Fibroblast of lung (primary cell): ENCODE results near the gene DOCK8. TPM values are rescaled to one million over a fixed set of nuclear protein-coding genes. Genes with fewer than 3 reads are reported as not detected.

ENCODE experiments used
- DNase-seq, 2 donors: peaks; one replicate each; pipeline versions ENCODE4 v3.0.0 to v3.0.0-alpha.2; 2010; ENCODE audit warnings: low read depth in 2 of 2
- H2AFZ ChIP-seq: 2 replicates; pipeline ENCODE4 v1.5.1; 2012; ENCODE audit warnings: low read length, control low read depth, inconsistent platforms
- H3K27ac ChIP-seq: 2 replicates; pipeline ENCODE4 v1.5.1; 2011; ENCODE audit warnings: low read length, control low read depth; ENCODE audit not compliant: insufficient read depth
- H3K27me3 ChIP-seq: 2 replicates; pipeline ENCODE4 v1.5.1; 2011; ENCODE audit warnings: mild to moderate bottlenecking, low read length; ENCODE audit not compliant: control insufficient read depth, insufficient read depth
- H3K36me3 ChIP-seq: 2 replicates; pipeline ENCODE4 v1.5.1; 2011; ENCODE audit warnings: low read length; ENCODE audit not compliant: control insufficient read depth, insufficient read depth
- H3K4me1 ChIP-seq: 2 replicates; pipeline ENCODE4 v1.5.1; 2011; ENCODE audit warnings: low read length; ENCODE audit not compliant: control insufficient read depth, insufficient read depth; ENCODE audit errors: extremely low read depth
- H3K4me2 ChIP-seq: 2 replicates; pipeline ENCODE4 v1.5.1; 2011; ENCODE audit warnings: low read length, control low read depth; ENCODE audit not compliant: insufficient read depth; ENCODE audit errors: extremely low read depth
- H3K4me3 ChIP-seq, 4 experiments: fragments of 200-600 bp in 1 of 4; sonication (generic) in 1 of 4; replicated peaks in 1 of 4; 2 replicates each; pipeline ENCODE4 v1.5.1; 2011 to 2016; ENCODE audit warnings: low read length in 4 of 4, low read depth in 3 of 4, mild to moderate bottlenecking in 3 of 4, control low read depth in 2 of 4, inconsistent platforms in 1 of 4, mixed read lengths in 1 of 4; ENCODE audit not compliant: insufficient read depth in 1 of 4; ENCODE audit errors: control extremely low read depth in 1 of 4
- H3K79me2 ChIP-seq: 2 replicates; pipeline ENCODE4 v1.5.1; 2012; ENCODE audit warnings: mild to moderate bottlenecking, low read length, inconsistent platforms; ENCODE audit not compliant: control insufficient read depth, insufficient read depth
- H3K9ac ChIP-seq: 2 replicates; pipeline ENCODE4 v1.5.1; 2011; ENCODE audit warnings: mild to moderate bottlenecking, low read length, control low read depth; ENCODE audit not compliant: insufficient read depth
- H3K9me3 ChIP-seq: 2 replicates; pipeline ENCODE4 v1.5.1; 2012; ENCODE audit warnings: low read depth, low read length; ENCODE audit not compliant: control insufficient read depth, insufficient read depth
- H4K20me1 ChIP-seq: 2 replicates; pipeline ENCODE4 v1.5.1; 2011; ENCODE audit warnings: low read length; ENCODE audit not compliant: control insufficient read depth, insufficient read depth; ENCODE audit errors: extremely low read depth
- CTCF ChIP-seq, 2 donors: IDR thresholded peaks in 1 of 2; conservative IDR thresholded peaks in 1 of 2; 1 replicate in 1 of 2; 2 replicates in 1 of 2; pipeline ENCODE4 v1.5.1; 2011 to 2012; ENCODE audit warnings: low read length in 2 of 2, control low read depth in 1 of 2, inconsistent platforms in 1 of 2, low read depth in 1 of 2, mild to moderate bottlenecking in 1 of 2
- EZH2 ChIP-seq: IDR thresholded peaks from 2 replicates; pipeline ENCODE4 v1.5.1; 2012; ENCODE audit warnings: low read length, control low read depth, mild to moderate bottlenecking; ENCODE audit errors: missing control alignments
- polyA plus RNA-seq, 2 donors: library from polyadenylated mRNA; depleted of rRNA in 1 of 2; stranded (reverse) in 1 of 2; unstranded in 1 of 2; fragments of >200 nt; gene quantifications; 2 replicates each; pipeline ENCODE4 v1.2.1, GENCODE V29; 2011 to 2012; ENCODE audit warnings: missing spikeins in 1 of 2
- total RNA-seq: library from RNA; depleted of rRNA; stranded (reverse); fragments of >200 nt; gene quantifications from 2 replicates; pipeline ENCODE4 v1.2.1, GENCODE V29; 2014

Gene DOCK8
- total and polyA plus RNA-seq, 2 donors (not counting 1 experiment from before 2014, with no cell fraction given): under 0.01 TPM; not detected in 1

GRCh38 chr9:444528-444927 lies 229.9 kb downstream of the DOCK8 start:
- Histone ChIP-seq H3K4me1 (no peaks in the 10 kb centered on the region), H3K27ac (no peak overlapping the region), H3K36me3 (no peaks in the 10 kb centered on the region), H3K4me3 (no peak overlapping the region), H3K79me2 (no peaks in the 10 kb centered on the region), H3K27me3 (no peaks in the 10 kb centered on the region), H3K9me3 (no peaks in the 10 kb centered on the region), H3K4me2 (no peak overlapping the region), H4K20me1 (no peaks in the 10 kb centered on the region), H3K9ac (no peak overlapping the region), H2AFZ (no peak overlapping the region)
- TF ChIP-seq CTCF (conservative IDR thresholded peaks at IDR 0.05 in 1 of 2, IDR thresholded peaks at IDR 0.05 in 1 of 2; ENCODE audit: low read depth in 1 of 2, low read length in 2 of 2): no peak
- no peak for TF ChIP-seq EZH2
- peak in 1 of 2 donors; percentile 73 for DNase-seq

- H2AFZ ChIP-seq: no peak overlapping the region
- DNase-seq: peak; percentile 13 to 84
- no peaks in the 10 kb centered on the region for H3K4me1 ChIP-seq
- H3K27ac ChIP-seq: no peak overlapping the region
- no peaks in the 10 kb centered on the region for H3K9me3 ChIP-seq
- no peak overlapping the region for H3K4me3 ChIP-seq
- H3K4me2 ChIP-seq: no peak overlapping the region
- H3K36me3 ChIP-seq: no peaks in the 10 kb centered on the region
- H3K27me3 ChIP-seq: no peaks in the 10 kb centered on the region
- no peak for TF ChIP-seq EZH2
- no peak for TF ChIP-seq CTCF (conservative IDR thresholded peaks at IDR 0.05 in 1 of 2, IDR thresholded peaks at IDR 0.05 in 1 of 2; ENCODE audit: low read depth in 1 of 2, low read length in 2 of 2)
- no peaks in the 10 kb centered on the region for H3K79me2 ChIP-seq
- no peak overlapping the region for H3K9ac ChIP-seq
- H4K20me1 ChIP-seq: no peaks in the 10 kb centered on the region
These were observed 230.4 kb downstream of the DOCK8 start for GRCh38 chr9:445033-445432.

GRCh38 chr9:446074-446699 lies 231.5 kb downstream of the DOCK8 start:
- no peaks in the 10 kb centered on the region for H3K79me2 ChIP-seq
- no peak overlapping the region for H2AFZ ChIP-seq
- DNase-seq: no peak
- no peaks in the 10 kb centered on the region for H3K4me1 ChIP-seq
- H3K9ac ChIP-seq: no peak overlapping the region
- no peaks in the 10 kb centered on the region for H3K9me3 ChIP-seq
- no peak overlapping the region for H3K4me2 ChIP-seq
- H3K27ac ChIP-seq: no peak overlapping the region
- H3K4me3 ChIP-seq: no peak overlapping the region
- no peaks in the 10 kb centered on the region for H3K36me3 ChIP-seq
- H3K27me3 ChIP-seq: no peaks in the 10 kb centered on the region
- no peak for TF ChIP-seq EZH2
- no peak for TF ChIP-seq CTCF (conservative IDR thresholded peaks at IDR 0.05 in 1 of 2, IDR thresholded peaks at IDR 0.05 in 1 of 2; ENCODE audit: low read depth in 1 of 2, low read length in 2 of 2)
- no peaks in the 10 kb centered on the region for H4K20me1 ChIP-seq
